Measurements from ENCODE around the gene C5.

DNA sequence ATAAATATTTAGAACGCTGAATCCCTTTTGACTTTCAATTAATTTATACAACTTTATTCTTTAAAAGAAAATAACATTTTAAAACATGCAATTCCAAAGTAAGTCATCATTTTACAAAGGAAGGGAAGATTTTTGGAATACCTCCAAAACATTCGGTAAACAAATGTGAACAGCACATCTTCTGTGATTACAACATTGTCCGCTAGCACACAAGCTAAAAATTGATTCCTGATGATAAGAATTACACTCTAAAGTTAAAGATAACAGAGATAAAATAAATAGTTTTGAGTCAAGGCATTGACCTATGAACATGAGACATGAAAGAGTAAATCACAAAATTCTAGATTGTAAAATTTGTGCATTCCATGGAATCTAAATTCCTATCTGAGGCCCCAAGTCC is 67.2 kb downstream of the C5 start:
- TF ChIP-seq, protein P1, sequence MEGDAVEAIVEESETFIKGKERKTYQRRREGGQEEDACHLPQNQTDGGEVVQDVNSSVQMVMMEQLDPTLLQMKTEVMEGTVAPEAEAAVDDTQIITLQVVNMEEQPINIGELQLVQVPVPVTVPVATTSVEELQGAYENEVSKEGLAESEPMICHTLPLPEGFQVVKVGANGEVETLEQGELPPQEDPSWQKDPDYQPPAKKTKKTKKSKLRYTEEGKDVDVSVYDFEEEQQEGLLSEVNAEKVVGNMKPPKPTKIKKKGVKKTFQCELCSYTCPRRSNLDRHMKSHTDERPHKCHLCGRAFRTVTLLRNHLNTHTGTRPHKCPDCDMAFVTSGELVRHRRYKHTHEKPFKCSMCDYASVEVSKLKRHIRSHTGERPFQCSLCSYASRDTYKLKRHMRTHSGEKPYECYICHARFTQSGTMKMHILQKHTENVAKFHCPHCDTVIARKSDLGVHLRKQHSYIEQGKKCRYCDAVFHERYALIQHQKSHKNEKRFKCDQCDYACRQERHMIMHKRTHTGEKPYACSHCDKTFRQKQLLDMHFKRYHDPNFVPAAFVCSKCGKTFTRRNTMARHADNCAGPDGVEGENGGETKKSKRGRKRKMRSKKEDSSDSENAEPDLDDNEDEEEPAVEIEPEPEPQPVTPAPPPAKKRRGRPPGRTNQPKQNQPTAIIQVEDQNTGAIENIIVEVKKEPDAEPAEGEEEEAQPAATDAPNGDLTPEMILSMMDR (conservative IDR thresholded peaks at IDR 0.05 in 1 of 2, IDR thresholded peaks at IDR 0.05 in 1 of 2; ENCODE audit: extremely low read depth in 1 of 2, insufficient read depth in 1 of 2, low read depth in 1 of 2, low read length in 2 of 2), result no peak
- TF ChIP-seq EZH2 (IDR thresholded peaks at IDR 0.05; ENCODE audit: borderline replicate concordance, low read length), result no peak
